ENCODE results near the gene LDHB.

Gene LDHB

DNA sequence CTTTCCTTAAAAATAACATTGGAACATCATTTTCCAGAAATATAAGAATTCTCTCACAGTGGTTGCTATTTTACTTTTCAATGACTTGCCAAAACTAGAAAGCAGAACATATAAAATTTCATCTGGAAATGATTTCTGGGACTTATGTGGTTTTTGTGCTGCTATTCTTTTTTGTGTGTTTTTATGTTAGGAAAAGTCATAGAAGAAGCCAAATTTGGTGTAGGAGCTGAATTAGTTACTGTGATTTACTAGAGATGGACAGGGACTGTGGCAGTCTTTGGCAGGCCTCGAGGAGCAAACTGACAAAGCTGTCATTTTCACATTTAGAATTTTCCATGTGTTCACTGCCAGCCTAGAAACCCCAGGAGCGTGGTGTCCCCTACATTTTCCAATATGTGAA, 38.3 kb upstream of the LDHB start:
- Histone ChIP-seq H3K27ac (no peak overlapping the region), H3K36me3 (no peaks in the 10 kb centered on the region), H3K27me3 (ENCODE audit: insufficient read depth, low read depth, severe bottlenecking) (no peaks in the 10 kb centered on the region), H3K9me3 (ENCODE audit: severe bottlenecking) (no peaks in the 10 kb centered on the region), H3K4me3 (ENCODE audit: low read depth, low read length) (no peak overlapping the region)
- DNase-seq = no peak
- TF ChIP-seq, protein P1, sequence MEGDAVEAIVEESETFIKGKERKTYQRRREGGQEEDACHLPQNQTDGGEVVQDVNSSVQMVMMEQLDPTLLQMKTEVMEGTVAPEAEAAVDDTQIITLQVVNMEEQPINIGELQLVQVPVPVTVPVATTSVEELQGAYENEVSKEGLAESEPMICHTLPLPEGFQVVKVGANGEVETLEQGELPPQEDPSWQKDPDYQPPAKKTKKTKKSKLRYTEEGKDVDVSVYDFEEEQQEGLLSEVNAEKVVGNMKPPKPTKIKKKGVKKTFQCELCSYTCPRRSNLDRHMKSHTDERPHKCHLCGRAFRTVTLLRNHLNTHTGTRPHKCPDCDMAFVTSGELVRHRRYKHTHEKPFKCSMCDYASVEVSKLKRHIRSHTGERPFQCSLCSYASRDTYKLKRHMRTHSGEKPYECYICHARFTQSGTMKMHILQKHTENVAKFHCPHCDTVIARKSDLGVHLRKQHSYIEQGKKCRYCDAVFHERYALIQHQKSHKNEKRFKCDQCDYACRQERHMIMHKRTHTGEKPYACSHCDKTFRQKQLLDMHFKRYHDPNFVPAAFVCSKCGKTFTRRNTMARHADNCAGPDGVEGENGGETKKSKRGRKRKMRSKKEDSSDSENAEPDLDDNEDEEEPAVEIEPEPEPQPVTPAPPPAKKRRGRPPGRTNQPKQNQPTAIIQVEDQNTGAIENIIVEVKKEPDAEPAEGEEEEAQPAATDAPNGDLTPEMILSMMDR (IDR thresholded peaks at IDR 0.05; ENCODE audit: low read depth, low read length) = no peak

DNA sequence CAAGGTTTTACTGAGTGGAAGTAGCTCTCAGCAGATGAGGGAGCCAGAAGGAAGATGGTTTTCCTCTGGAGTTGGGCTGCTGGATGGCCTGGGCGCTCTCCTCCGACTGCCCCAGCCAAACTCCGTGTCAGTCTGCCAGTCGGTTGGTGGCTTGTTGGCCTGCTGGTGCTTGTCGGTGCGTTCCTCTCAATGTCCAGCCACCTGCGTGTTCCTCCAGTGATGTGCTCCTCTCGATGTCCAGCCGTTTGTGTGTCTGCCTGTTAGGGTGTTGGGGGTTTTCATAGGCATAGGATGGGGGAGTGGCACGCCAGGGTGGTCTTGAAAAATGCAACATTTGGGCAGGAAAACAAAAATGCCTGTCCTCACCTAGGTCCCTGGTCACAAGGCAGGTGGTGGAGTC, 37.0 kb upstream of the LDHB start:
- Histone ChIP-seq H3K27me3 (ENCODE audit: insufficient read depth, low read depth, severe bottlenecking) (no peaks in the 10 kb centered on the region), H3K4me3 (ENCODE audit: low read depth, low read length) (no peak overlapping the region), H3K36me3 (no peaks in the 10 kb centered on the region), H3K27ac (no peak overlapping the region), H3K9me3 (ENCODE audit: severe bottlenecking) (no peaks in the 10 kb centered on the region)
- DNase-seq = no peak
- TF ChIP-seq, protein P1 (IDR thresholded peaks at IDR 0.05; ENCODE audit: low read depth, low read length) = no peak

DNA sequence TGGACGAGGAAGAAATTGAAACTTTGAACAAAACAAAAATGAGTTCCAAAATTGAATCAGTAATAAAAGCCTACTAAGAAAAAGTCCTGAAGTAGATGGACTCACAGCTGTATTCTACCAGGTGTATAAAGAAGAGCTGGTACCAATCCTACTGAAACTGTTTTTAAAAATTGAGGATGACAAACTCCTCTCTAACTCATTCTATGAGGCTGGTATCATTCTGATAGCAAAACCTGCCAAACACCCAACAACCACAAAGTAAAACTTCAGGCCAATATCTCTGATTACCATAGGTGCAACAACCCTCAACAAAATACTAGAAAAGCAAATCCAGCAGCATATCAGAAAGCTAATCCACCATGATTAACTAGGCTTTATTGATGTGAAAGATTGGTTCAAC, 33.9 kb upstream of the LDHB start:
- H3K36me3 ChIP-seq = no peaks in the 10 kb centered on the region
- no peak overlapping the region for H3K4me3 ChIP-seq (ENCODE audit: low read depth, low read length)
- H3K27ac ChIP-seq = no peak overlapping the region
- TF ChIP-seq, protein P1 (IDR thresholded peaks at IDR 0.05; ENCODE audit: low read depth, low read length) = no peak
- H3K9me3 ChIP-seq (ENCODE audit: severe bottlenecking) = no peaks in the 10 kb centered on the region
- DNase-seq = no peak
- H3K27me3 ChIP-seq (ENCODE audit: insufficient read depth, low read depth, severe bottlenecking) = no peaks in the 10 kb centered on the region

DNA sequence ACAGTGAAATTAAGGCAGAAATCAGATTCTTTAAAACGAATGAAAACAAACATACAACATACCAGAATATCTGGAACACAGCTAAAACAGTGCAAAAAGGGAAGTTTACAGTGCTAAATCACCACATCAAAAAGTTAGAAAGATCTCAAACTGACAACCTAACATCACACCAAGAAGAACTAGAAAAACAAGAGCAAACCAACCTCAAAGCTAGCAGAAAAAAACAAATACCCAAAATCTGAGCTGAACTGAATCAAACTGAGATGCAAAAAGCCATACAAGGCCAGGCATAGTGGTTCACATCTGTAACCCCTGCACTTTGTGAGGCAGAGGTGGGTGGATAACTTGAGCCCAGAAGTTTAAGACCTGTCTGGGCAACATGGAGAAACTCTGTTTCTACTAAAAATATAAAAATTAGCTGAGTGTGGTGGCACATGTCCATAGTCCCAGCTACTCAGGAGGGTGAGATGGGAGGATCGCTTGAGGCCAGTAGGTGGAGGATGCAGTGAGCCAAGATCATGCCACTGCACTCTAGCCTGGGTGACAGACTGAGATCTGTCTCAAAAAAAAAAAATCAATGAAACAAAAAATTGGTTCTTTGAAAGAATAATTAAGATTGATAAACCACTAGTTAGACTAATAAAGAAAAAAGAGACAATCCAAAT, 33.2 kb upstream of the LDHB start:
- DNase-seq = no peak
- no peak overlapping the region for H3K4me3 ChIP-seq (ENCODE audit: low read depth, low read length)
- no peaks in the 10 kb centered on the region for H3K36me3 ChIP-seq
- H3K27ac ChIP-seq = no peak overlapping the region
- TF ChIP-seq, protein P1 (IDR thresholded peaks at IDR 0.05; ENCODE audit: low read depth, low read length) = no peak
- no peaks in the 10 kb centered on the region for H3K27me3 ChIP-seq (ENCODE audit: insufficient read depth, low read depth, severe bottlenecking)
- no peaks in the 10 kb centered on the region for H3K9me3 ChIP-seq (ENCODE audit: severe bottlenecking)

DNA sequence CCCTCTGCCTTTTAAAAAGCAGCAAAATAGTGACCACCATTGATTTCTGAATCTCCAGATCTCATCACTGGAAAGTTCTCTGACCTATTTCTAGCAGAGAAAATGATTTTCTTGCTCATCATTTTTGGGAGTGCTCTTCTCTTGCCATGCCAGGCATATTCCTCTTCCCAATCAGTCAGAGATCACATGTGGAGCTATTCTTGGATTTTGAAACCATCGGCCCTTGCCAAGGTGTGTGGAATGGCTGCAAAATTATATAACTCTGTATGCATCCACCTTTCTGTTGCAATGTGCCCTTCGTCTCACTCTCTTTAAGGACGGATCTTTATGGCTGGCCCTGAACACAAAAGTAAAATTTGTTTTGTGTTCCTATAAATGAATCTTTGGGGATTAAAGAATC, 25.5 kb upstream of the LDHB start:
- TF ChIP-seq, protein P1 (IDR thresholded peaks at IDR 0.05; ENCODE audit: low read depth, low read length) = no peak
- H3K27me3 ChIP-seq (ENCODE audit: insufficient read depth, low read depth, severe bottlenecking) = no peaks in the 10 kb centered on the region

DNA sequence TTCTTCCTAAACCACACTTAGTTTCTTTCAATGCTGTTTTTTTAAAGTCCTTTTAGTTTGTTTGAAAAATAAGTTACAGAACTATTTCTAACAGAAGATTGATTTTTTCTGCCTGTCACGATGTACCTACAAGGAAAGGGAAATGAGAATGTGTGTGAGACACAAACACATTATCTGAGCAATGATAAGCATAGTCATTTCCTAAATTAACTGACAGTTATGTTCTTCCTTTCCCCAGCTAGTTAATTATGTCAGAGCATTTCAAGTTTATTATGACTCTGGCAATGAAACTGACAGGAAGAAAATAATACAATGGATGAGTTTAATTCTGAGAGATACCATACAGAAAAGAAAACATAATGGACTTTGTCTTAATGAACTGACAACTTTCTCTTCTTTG, 21.3 kb upstream of the LDHB start:
- TF ChIP-seq, protein P1 (IDR thresholded peaks at IDR 0.05; ENCODE audit: low read depth, low read length) = no peak

More for the DNA sequence above, 25.5 kb upstream of the LDHB start:
- Histone ChIP-seq H3K4me3 (ENCODE audit: low read depth, low read length) (no peak overlapping the region), H3K36me3 (no peaks in the 10 kb centered on the region), H3K27ac (no peak overlapping the region), H3K9me3 (ENCODE audit: severe bottlenecking) (no peaks in the 10 kb centered on the region)
- no peak for DNase-seq

More for the DNA sequence above, 21.3 kb upstream of the LDHB start:
- Histone ChIP-seq H3K36me3 (no peaks in the 10 kb centered on the region), H3K4me3 (ENCODE audit: low read depth, low read length) (no peak overlapping the region), H3K9me3 (ENCODE audit: severe bottlenecking) (no peaks in the 10 kb centered on the region), H3K27ac (no peak overlapping the region), H3K27me3 (ENCODE audit: insufficient read depth, low read depth, severe bottlenecking) (no peaks in the 10 kb centered on the region)
- DNase-seq = no peak

Measured in WERI-Rb-1 (cell line).